Panc1 (cell line): ENCODE data around the gene PRSS48. TPM values are rescaled to one million over a fixed set of nuclear protein-coding genes. Genes with fewer than 3 reads are reported as not detected.

Source experiments
- ATAC-seq: fragments of 200-7000 bp; cut with Tn5 transposase; 2 replicates; pipeline ENCODE4 v1.9.1; 2020; ENCODE audit warnings: mild to moderate bottlenecking, moderate library complexity
- BruUV-seq: library from RNA; stranded (reverse); fragments of 400-500 nt; replicated peaks from 2 replicates; lab custom pipeline; 2021; lab: Mats Ljungman, UMichigan
- CTCF ChIA-PET: fragments of 300-600 bp; sonication (Branson Sonifier 250); formaldehyde crosslinking; loops from one replicate; lab custom pipeline; 2022; ENCODE audit warnings: antibody characterized with exemption; lab: Charles Lee
- POLR2A ChIA-PET: fragments of 300-600 bp; sonication (Branson Sonifier 250); formaldehyde crosslinking; loops from one replicate; lab custom pipeline; 2022; ENCODE audit warnings: antibody characterized with exemption; lab: Charles Lee
- DNase-seq: peaks from one replicate; pipeline ENCODE4 v3.0.0-alpha.2; 2010; ENCODE audit warnings: low read depth, low spot score
- H3K27ac ChIP-seq: 2 replicates; pipeline ENCODE4 v1.5.1; 2011; ENCODE audit warnings: mild to moderate bottlenecking, low read length, inconsistent platforms
- H3K27me3 ChIP-seq: fragments of 200-500 bp; sonication (Bioruptor generic); 2 replicates; pipeline ENCODE4 v1.6.0; 2014; ENCODE audit warnings: low read length, inconsistent platforms; ENCODE audit not compliant: control insufficient read depth, insufficient read depth
- H3K36me3 ChIP-seq: fragments of 200-500 bp; sonication (Bioruptor generic); 2 replicates; pipeline ENCODE4 v1.5.1; 2014; ENCODE audit warnings: inconsistent platforms, mild to moderate bottlenecking, low read length, moderate library complexity; ENCODE audit not compliant: control insufficient read depth, insufficient read depth
- H3K4me1 ChIP-seq: 2 replicates; pipeline ENCODE4 v1.5.1; 2011; ENCODE audit warnings: inconsistent platforms, mild to moderate bottlenecking, low read length, moderate library complexity; ENCODE audit not compliant: control insufficient read depth, insufficient read depth
- H3K4me3 ChIP-seq, 2 experiments: 2 replicates each; pipeline ENCODE4 v1.5.1; 2011 to 2012; ENCODE audit warnings: low read depth in 2 of 2, low read length in 2 of 2, mild to moderate bottlenecking in 2 of 2, inconsistent platforms in 1 of 2, moderate library complexity in 1 of 2
- H3K9me3 ChIP-seq: fragments of 200-500 bp; sonication (Bioruptor generic); 2 replicates; pipeline ENCODE4 v1.5.1; 2014; ENCODE audit warnings: low read depth, mild to moderate bottlenecking, inconsistent platforms, low read length, moderate library complexity; ENCODE audit not compliant: control insufficient read depth, insufficient read depth
- CTCF ChIP-seq: fragments of 450-650 bp; IDR thresholded peaks from 2 replicates; pipeline ENCODE4 v1.5.1; 2017; ENCODE audit warnings: mild to moderate bottlenecking
- POLR2AphosphoS5 ChIP-seq: IDR thresholded peaks from 2 replicates; pipeline ENCODE4 v1.6.1; 2012; ENCODE audit warnings: mild to moderate bottlenecking, low read depth, low read length, moderate library complexity
- REST ChIP-seq, 2 experiments: IDR thresholded peaks; 2 replicates each; pipeline ENCODE4 v1.6.1; 2011 to 2012; ENCODE audit warnings: low read depth in 2 of 2, control low read depth in 1 of 2, low read length in 1 of 2, mild to moderate bottlenecking in 1 of 2, moderate library complexity in 1 of 2; ENCODE audit not compliant: insufficient read depth in 1 of 2
- SIN3A ChIP-seq: IDR thresholded peaks from 2 replicates; pipeline ENCODE4 v1.6.1; 2012; ENCODE audit warnings: low read depth, mild to moderate bottlenecking, low read length, moderate library complexity, borderline replicate concordance; ENCODE audit not compliant: insufficient read depth
- TCF7L2 ChIP-seq: IDR thresholded peaks from 2 replicates; pipeline ENCODE4 v1.6.1; 2011; ENCODE audit warnings: mild to moderate bottlenecking, low read depth, low read length, inconsistent platforms
- in situ Hi-C: cut with HindIII; loops from 2 replicates; pipeline ENCODE4 v1.10.0; 2016; ENCODE audit warnings: low sequenced_read_pairs, low pct_unique_long_range_greater_than_20kb
- intact Hi-C: fragments of 100-400 bp; cut with micrococcal nuclease; formaldehyde crosslinking; loops from one replicate; pipeline ENCODE4 v1.10.0; 2022; ENCODE audit not compliant: unreplicated experiment
- total RNA-seq: library from RNA; stranded (reverse); gene quantifications from one replicate; pipeline ENCODE4 v1.2.1, GENCODE V29; 2021; ENCODE audit not compliant: unreplicated experiment

PRSS48 gene
- total RNA-seq, 1 experiment from 2014 or later, result not detected

GRCh38 chr4:151266497-151266896 is 10.5 kb upstream of the PRSS48 start:
- H3K27me3 ChIP-seq, result no peaks in the 10 kb centered on the region
- ChIA-PET POLR2A (no interaction called here), CTCF (no interaction called here)
- no TSS peak for BruUV-seq
- intact Hi-C loops, result no loop called here
- in situ Hi-C loops, result no loop called here
- no peak overlapping the region for H3K4me3 ChIP-seq
- no peaks in the 10 kb centered on the region for H3K9me3 ChIP-seq
- no peaks in the 10 kb centered on the region for H3K36me3 ChIP-seq
- ATAC-seq, result no peak
- no peak for DNase-seq
- no peaks in the 10 kb centered on the region for H3K4me1 ChIP-seq
- H3K27ac ChIP-seq, result no peak overlapping the region
- TF ChIP-seq POLR2AphosphoS5, result no peak
- TF ChIP-seq SIN3A, result no peak
- no peak for TF ChIP-seq REST (IDR thresholded peaks at IDR 0.05; ENCODE audit: insufficient read depth in 1 of 2, low read depth in 2 of 2, low read length in 1 of 2)
- no peak for TF ChIP-seq CTCF
- TF ChIP-seq TCF7L2, result no peak

- TF ChIP-seq POLR2AphosphoS5 (no peak), REST (IDR thresholded peaks at IDR 0.05; ENCODE audit: insufficient read depth in 1 of 2, low read depth in 2 of 2, low read length in 1 of 2) (no peak), SIN3A (no peak), TCF7L2 (no peak), CTCF (no peak)
- no peak for ATAC-seq
- no peaks in the 10 kb centered on the region for H3K9me3 ChIP-seq
- CTCF ChIA-PET, result no interaction called here
- in situ Hi-C loops (no loop called here), intact Hi-C loops (no loop called here)
- H3K4me1 ChIP-seq, result no peaks in the 10 kb centered on the region
- no peaks in the 10 kb centered on the region for H3K36me3 ChIP-seq
- no peak overlapping the region for H3K4me3 ChIP-seq
- no TSS peak for BruUV-seq
- no peak for DNase-seq
- POLR2A ChIA-PET, result no interaction called here
- H3K27ac ChIP-seq, result no peak overlapping the region
- no peaks in the 10 kb centered on the region for H3K27me3 ChIP-seq
These were observed 9.9 kb upstream of the PRSS48 start for GRCh38 chr4:151267104-151267503.
